RKO (cell line): ENCODE measurements around the gene SPNS2.
"Not testable (repeated sequence)": the region's sequence is repeated elsewhere in the genome, so short reads cannot be mapped to it uniquely, and the experiment has no call there.

Experiments
- DNase-seq: peaks from one replicate; pipeline ENCODE4 v3.0.0-alpha.2; 2016; ENCODE audit warnings: low spot score

The SPNS2 gene

GRCh38 chr17:4572131-4572530, 73.5 kb downstream of the SPNS2 start:
- no peak for DNase-seq

- DNase-seq = no peak
Measured at GRCh38 chr17:4573115-4573514, 74.4 kb downstream of the SPNS2 start.

GRCh38 chr17:4573669-4574068, 75.0 kb downstream of the SPNS2 start:
- DNase-seq = no peak

GRCh38 chr17:4574448-4575045, 75.9 kb downstream of the SPNS2 start:
- DNase-seq = no peak

- no peak for DNase-seq
Measured at GRCh38 chr17:4576161-4576558, 77.5 kb downstream of the SPNS2 start.

GRCh38 chr17:4576729-4577322, 78.1 kb downstream of the SPNS2 start:
- no peak for DNase-seq

- DNase-seq = no peak
Measured at GRCh38 chr17:4577386-4577993, 78.8 kb downstream of the SPNS2 start.

- not testable (repeated sequence) for DNase-seq
Measured at GRCh38 chr17:4578349-4578748, 79.7 kb downstream of the SPNS2 start.

GRCh38 chr17:4579678-4580077, 81.0 kb downstream of the SPNS2 start:
- DNase-seq = no peak

GRCh38 chr17:4580291-4580690, 81.6 kb downstream of the SPNS2 start:
- no peak for DNase-seq

- DNase-seq = no peak
Measured at GRCh38 chr17:4582101-4582501, 83.4 kb downstream of the SPNS2 start.

- DNase-seq = no peak
Measured at GRCh38 chr17:4582691-4583090, 84.0 kb downstream of the SPNS2 start.

GRCh38 chr17:4583206-4583605, 84.5 kb downstream of the SPNS2 start:
- DNase-seq = no peak

- DNase-seq = no peak
Measured at GRCh38 chr17:4583782-4584100, 85.1 kb downstream of the SPNS2 start.

- DNase-seq = no peak
Measured at GRCh38 chr17:4584101-4584916, 85.6 kb downstream of the SPNS2 start, which contains the start of gene SMTNL2. SMTNL2 (plus strand) TSS chr17:4584529; CDS start chr17:4584606, 77 bp downstream.

- no peak for DNase-seq
Measured at GRCh38 chr17:4584917-4585637, 86.4 kb downstream of the SPNS2 start.

GRCh38 chr17:4585638-4585994, 86.9 kb downstream of the SPNS2 start:
- DNase-seq = no peak

- DNase-seq = no peak
Measured at GRCh38 chr17:4586043-4586442, 87.4 kb downstream of the SPNS2 start.

GRCh38 chr17:4587195-4587594, 88.5 kb downstream of the SPNS2 start:
- DNase-seq = no peak

GRCh38 chr17:4587803-4588202, 89.1 kb downstream of the SPNS2 start:
- DNase-seq = no peak

GRCh38 chr17:4588391-4588790, 89.7 kb downstream of the SPNS2 start:
- DNase-seq = no peak
